Measurements from ENCODE around the gene MMP11.

DNA sequence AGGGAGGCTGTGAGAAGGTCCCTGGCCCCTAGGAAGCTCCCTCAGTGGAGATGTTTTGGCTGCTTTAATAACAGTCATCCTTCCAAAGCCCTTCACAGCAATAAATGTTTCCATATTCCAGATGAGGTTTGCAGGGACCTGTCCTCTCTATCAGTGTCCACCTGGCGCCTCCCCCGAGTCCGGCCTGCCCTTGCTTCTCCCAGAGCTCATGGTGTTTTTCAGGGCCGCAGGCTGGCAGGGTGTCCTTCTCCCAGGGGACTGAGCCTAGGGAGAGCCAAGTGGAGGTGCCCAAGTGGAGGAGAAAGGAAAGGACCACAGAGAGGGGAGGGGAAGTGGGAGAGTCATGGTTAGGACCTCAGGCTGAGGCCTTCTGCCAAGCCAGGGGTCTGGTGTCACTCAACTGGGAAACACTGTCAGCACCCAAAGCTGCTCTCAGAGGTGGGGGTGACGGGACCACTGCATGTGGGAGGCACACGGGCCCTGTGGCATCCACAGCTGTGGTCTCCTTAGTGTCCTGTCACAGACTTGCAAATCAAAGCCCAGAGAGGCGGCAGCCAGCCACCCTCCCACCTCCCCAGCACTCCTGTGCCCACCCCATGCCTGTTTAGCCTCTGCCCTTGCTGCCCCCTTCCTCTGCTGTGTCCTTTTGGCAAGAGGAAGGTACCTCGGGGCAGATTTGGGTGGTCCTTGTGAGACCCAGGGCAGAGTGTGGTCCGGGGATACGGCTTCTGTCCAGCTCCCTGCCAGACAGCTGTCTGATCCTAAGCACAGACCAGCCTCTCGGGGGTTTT is 59.8 kb downstream of the MMP11 start:
- no peak for TF ChIP-seq POLR2A (IDR thresholded peaks at IDR 0.05)
- TF ChIP-seq, protein P1, sequence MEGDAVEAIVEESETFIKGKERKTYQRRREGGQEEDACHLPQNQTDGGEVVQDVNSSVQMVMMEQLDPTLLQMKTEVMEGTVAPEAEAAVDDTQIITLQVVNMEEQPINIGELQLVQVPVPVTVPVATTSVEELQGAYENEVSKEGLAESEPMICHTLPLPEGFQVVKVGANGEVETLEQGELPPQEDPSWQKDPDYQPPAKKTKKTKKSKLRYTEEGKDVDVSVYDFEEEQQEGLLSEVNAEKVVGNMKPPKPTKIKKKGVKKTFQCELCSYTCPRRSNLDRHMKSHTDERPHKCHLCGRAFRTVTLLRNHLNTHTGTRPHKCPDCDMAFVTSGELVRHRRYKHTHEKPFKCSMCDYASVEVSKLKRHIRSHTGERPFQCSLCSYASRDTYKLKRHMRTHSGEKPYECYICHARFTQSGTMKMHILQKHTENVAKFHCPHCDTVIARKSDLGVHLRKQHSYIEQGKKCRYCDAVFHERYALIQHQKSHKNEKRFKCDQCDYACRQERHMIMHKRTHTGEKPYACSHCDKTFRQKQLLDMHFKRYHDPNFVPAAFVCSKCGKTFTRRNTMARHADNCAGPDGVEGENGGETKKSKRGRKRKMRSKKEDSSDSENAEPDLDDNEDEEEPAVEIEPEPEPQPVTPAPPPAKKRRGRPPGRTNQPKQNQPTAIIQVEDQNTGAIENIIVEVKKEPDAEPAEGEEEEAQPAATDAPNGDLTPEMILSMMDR (IDR thresholded peaks at IDR 0.05), result no peak
